ENCODE data around the gene ADAM12. TPM values are rescaled to one million over a fixed set of nuclear protein-coding genes. Genes with fewer than 3 reads are reported as not detected.
"Not testable (repeated sequence)": the region's sequence is repeated elsewhere in the genome, so short reads cannot be mapped to it uniquely, and the experiment has no call there.

ADAM12 gene
- total and polyA plus RNA-seq, 10 donors, result 0.51 to 7.0 (median 1.0) TPM

DNA sequence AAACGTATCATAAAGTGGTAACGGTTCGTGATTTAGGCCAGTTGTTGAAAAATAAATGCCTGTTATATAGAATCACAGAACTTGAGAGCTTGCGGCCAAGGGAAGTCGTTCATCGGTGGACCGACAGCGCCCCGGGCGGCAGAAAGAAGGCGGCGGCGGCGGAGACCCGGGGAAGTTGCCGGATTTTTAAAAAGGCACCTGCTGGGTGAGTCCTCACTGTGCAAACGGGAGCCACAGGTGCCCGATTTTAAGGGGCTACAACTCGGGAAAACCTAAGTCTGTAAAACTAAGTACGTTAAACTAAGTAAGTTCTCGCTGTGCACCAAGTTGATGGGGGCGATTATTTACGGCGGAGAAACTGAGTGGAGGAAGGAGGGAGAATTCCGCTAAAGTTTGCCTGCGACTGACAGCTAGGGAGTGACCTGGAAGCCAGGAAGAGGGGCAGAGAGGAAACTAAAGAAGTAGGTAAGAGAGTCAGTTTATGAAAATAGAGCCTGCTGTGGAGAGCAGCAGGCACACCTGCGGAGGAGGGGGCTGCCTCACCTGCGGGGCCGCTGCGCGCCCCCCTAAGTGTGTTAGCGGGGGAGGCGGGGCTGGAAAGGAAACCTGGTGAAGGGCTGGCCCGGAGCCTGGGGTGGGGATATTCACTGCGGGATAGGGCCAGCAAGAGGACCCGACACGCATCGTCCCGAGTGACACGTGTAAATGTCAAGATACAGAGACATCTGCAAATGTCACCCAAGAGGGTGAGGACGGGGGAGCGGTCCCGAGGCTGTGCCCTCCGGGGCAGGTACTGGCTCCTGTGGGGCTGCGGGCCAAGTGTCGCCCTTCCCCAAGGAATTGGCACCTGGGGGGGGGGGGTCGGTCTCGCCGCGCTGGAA is 996 bp downstream of the ADAM12 start:
- Histone ChIP-seq H3K4me3 (peak overlapping the region in 7 of 8 donors; percentile 25 to 61 (median 39)), H3K27ac (peak overlapping the region in 3 of 8 donors; percentile 24 to 42 (median 37)), H3K9me3 (peaks cover 0 to 9% (median 0%) of the 10 kb centered on the region in 8 donors), H3K27me3 (replicated peaks in 1 of 7) (peaks cover 0 to 58% (median 21%) of the 10 kb centered on the region in 7 donors), H3K36me3 (no peaks in the 10 kb centered on the region), H3K4me1 (peaks cover 5 to 29% (median 13%) of the 10 kb centered on the region in 6 donors)
- DNase-seq, result no peak
- intact Hi-C loops (cut with DNase I; ENCODE audit: low total_unique reads), result loop anchor here (5.0 kb wide), 1 partner anchor 405 kb away; no protein-coding TSS in a partner anchor
- no peak for TF ChIP-seq POLR2AphosphoS5 (IDR thresholded peaks at IDR 0.05)
- TF ChIP-seq, protein P1, sequence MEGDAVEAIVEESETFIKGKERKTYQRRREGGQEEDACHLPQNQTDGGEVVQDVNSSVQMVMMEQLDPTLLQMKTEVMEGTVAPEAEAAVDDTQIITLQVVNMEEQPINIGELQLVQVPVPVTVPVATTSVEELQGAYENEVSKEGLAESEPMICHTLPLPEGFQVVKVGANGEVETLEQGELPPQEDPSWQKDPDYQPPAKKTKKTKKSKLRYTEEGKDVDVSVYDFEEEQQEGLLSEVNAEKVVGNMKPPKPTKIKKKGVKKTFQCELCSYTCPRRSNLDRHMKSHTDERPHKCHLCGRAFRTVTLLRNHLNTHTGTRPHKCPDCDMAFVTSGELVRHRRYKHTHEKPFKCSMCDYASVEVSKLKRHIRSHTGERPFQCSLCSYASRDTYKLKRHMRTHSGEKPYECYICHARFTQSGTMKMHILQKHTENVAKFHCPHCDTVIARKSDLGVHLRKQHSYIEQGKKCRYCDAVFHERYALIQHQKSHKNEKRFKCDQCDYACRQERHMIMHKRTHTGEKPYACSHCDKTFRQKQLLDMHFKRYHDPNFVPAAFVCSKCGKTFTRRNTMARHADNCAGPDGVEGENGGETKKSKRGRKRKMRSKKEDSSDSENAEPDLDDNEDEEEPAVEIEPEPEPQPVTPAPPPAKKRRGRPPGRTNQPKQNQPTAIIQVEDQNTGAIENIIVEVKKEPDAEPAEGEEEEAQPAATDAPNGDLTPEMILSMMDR (IDR thresholded peaks at IDR 0.05 in 8 of 11, conservative IDR thresholded peaks at IDR 0.05 in 3 of 11), result peak in 9 of 11 experiments; percentile 42 to 75 (median 51)
- WGBS, 5 donors, result 2 to 6% (median 4%) methylated on average over 43 to 50 of the region's 50 CpGs

DNA sequence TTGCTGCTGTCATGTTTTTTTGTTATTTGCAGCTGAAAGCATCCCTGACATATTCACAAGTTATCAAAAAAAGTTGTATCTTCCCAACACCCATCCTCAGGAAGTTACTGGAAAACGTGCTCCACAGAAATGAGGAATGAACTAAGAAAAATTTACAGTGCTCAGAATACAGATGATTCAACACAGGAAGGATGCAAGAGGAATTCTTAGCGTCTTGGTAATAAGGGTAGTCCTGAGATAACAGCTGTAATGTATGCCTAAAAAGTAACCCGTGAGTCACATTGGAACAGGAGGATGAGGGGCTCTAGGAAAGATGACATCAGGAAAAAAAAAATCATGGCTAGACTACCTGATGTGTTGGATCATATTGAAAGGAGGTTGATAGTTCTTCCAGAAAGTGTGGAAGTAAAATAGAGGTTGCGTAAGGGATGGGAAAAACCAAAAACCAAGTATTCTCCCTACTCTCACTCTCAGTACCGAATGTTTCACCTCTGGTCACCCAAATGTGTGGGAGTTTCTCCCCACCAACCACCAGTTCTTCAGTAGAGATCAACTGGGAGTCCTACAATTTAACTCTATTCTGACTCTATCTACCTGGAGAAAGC is 3.9 kb downstream of the ADAM12 start:
- Histone ChIP-seq H3K36me3 (no peaks in the 10 kb centered on the region), H3K4me3 (no peak overlapping the region), H3K27ac (no peak overlapping the region), H3K4me1 (peaks cover 5 to 23% (median 13%) of the 10 kb centered on the region in 6 donors), H3K27me3 (replicated peaks in 1 of 7) (peaks cover 0 to 59% (median 21%) of the 10 kb centered on the region in 7 donors), H3K9me3 (peaks cover 0 to 9% (median 0%) of the 10 kb centered on the region in 8 donors)
- DNase-seq, result no peak
- 72 to 80% (median 75%) methylated on average over 5 of the region's 5 CpGs for WGBS, 5 donors
- intact Hi-C loops (cut with DNase I; ENCODE audit: low total_unique reads), result no loop called here
- TF ChIP-seq POLR2AphosphoS5 (IDR thresholded peaks at IDR 0.05), result no peak

GRCh38 chr10:126380352-126381076 is 7.8 kb downstream of the ADAM12 start:
- TF ChIP-seq POLR2AphosphoS5 (IDR thresholded peaks at IDR 0.05) (no peak), POLR2A (IDR thresholded peaks at IDR 0.05) (no peak)
- TF ChIP-seq, protein P1 (IDR thresholded peaks at IDR 0.05 in 8 of 11, conservative IDR thresholded peaks at IDR 0.05 in 3 of 11), result no peak
- H3K27me3 ChIP-seq (replicated peaks in 1 of 7), result peaks cover 0 to 21% (median 0%) of the 10 kb centered on the region in 7 donors
- peaks cover 0 to 12% (median 0%) of the 10 kb centered on the region in 8 donors for H3K9me3 ChIP-seq
- DNase-seq, result no peak
- no peaks in the 10 kb centered on the region for H3K4me1 ChIP-seq
- H3K36me3 ChIP-seq, result no peaks in the 10 kb centered on the region
- intact Hi-C loops (cut with DNase I; ENCODE audit: low total_unique reads), result no loop called here
- WGBS, 5 donors, result 85 to 95% (median 90%) methylated on average over 7 of the region's 7 CpGs
- H3K27ac ChIP-seq, result no peak overlapping the region
- no peak overlapping the region for H3K4me3 ChIP-seq

GRCh38 chr10:126379166-126379565 is 9.1 kb downstream of the ADAM12 start:
- H3K36me3 ChIP-seq; H3K27ac ChIP-seq; H3K27me3 ChIP-seq (replicated peaks in 1 of 7); H3K4me3 ChIP-seq; DNase-seq; H3K4me1 ChIP-seq; intact Hi-C loops (cut with DNase I; ENCODE audit: low total_unique reads): not testable (repeated sequence)
- WGBS, 5 donors, result 77 to 95% (median 89%) methylated on average over 3 of the region's 3 CpGs
- H3K9me3 ChIP-seq, result peaks cover 0 to 22% (median 0%) of the 10 kb centered on the region in 8 donors

Data from spleen (tissue), 11 donors.